ENCODE data around the gene MAPK1.
A peak's percentile ranks its signal among the peaks of the same experiment; 100 is the strongest.
"Not testable (repeated sequence)": the region's sequence is repeated elsewhere in the genome, so short reads cannot be mapped to it uniquely, and the experiment has no call there.

Gene MAPK1

GRCh38 chr22:21754523-21754922 lies 112.9 kb downstream of the MAPK1 start:
- DNase-seq (ENCODE audit: low spot score): no peak

GRCh38 chr22:21753374-21754111 lies 113.9 kb downstream of the MAPK1 start:
- no peak for DNase-seq (ENCODE audit: low spot score)

- no peak for DNase-seq (ENCODE audit: low spot score)
These were observed 115.2 kb downstream of the MAPK1 start for GRCh38 chr22:21752276-21752675.

GRCh38 chr22:21745948-21746347 lies 121.5 kb downstream of the MAPK1 start:
- DNase-seq (ENCODE audit: low spot score): no peak

- not testable (repeated sequence) for DNase-seq (ENCODE audit: low spot score)
These were observed 122.5 kb downstream of the MAPK1 start for GRCh38 chr22:21744917-21745316.

- DNase-seq (ENCODE audit: low spot score): no peak
These were observed 125.7 kb downstream of the MAPK1 start for GRCh38 chr22:21741790-21742189.

GRCh38 chr22:21741059-21741458 lies 126.4 kb downstream of the MAPK1 start:
- DNase-seq (ENCODE audit: low spot score): no peak

- DNase-seq (ENCODE audit: low spot score): no peak
These were observed 127.5 kb downstream of the MAPK1 start for GRCh38 chr22:21739828-21740377.

- no peak for DNase-seq (ENCODE audit: low spot score)
These were observed 128.5 kb downstream of the MAPK1 start for GRCh38 chr22:21738966-21739365.

- no peak for DNase-seq (ENCODE audit: low spot score)
These were observed 129.4 kb downstream of the MAPK1 start for GRCh38 chr22:21738081-21738480.

- no peak for DNase-seq (ENCODE audit: low spot score)
These were observed 130.5 kb downstream of the MAPK1 start for GRCh38 chr22:21736948-21737347.

GRCh38 chr22:21736084-21736642 lies 131.3 kb downstream of the MAPK1 start:
- no peak for DNase-seq (ENCODE audit: low spot score)

- DNase-seq (ENCODE audit: low spot score): peak; percentile 100
These were observed 132.0 kb downstream of the MAPK1 start, which contains the start of gene YPEL1 for GRCh38 chr22:21735200-21736083. TSS of gene YPEL1 (minus strand) at chr22:21735794. CDS start at chr22:21710744, 25,050 bp downstream.

GRCh38 chr22:21734540-21735199 lies 132.8 kb downstream of the MAPK1 start:
- DNase-seq (ENCODE audit: low spot score): no peak

GRCh38 chr22:21731503-21731902 lies 135.9 kb downstream of the MAPK1 start:
- no peak for DNase-seq (ENCODE audit: low spot score)

- no peak for DNase-seq (ENCODE audit: low spot score)
These were observed 136.7 kb downstream of the MAPK1 start for GRCh38 chr22:21730535-21731308.

- not testable (repeated sequence) for DNase-seq (ENCODE audit: low spot score)
These were observed 138.3 kb downstream of the MAPK1 start for GRCh38 chr22:21729184-21729583.

GRCh38 chr22:21728270-21728669 lies 139.2 kb downstream of the MAPK1 start:
- no peak for DNase-seq (ENCODE audit: low spot score)

- DNase-seq (ENCODE audit: low spot score): no peak
These were observed 139.7 kb downstream of the MAPK1 start for GRCh38 chr22:21727768-21728167.

- no peak for DNase-seq (ENCODE audit: low spot score)
These were observed 140.3 kb downstream of the MAPK1 start for GRCh38 chr22:21727159-21727558.

GRCh38 chr22:21726650-21727049 lies 140.8 kb downstream of the MAPK1 start:
- peak; percentile 75 for DNase-seq (ENCODE audit: low spot score)
